Measurements from ENCODE around the gene RFC2. TPM values are rescaled to one million over a fixed set of nuclear protein-coding genes. Genes with fewer than 3 reads are reported as not detected.
"Not testable (repeated sequence)": the region's sequence is repeated elsewhere in the genome, so short reads cannot be mapped to it uniquely, and the experiment has no call there.

The RFC2 gene
- total RNA-seq, 1 donor from 2014 or later = 17.6 TPM

- DNase-seq (ENCODE audit: extremely low read depth, low read depth, low spot score) = no peak
Observed at GRCh38 chr7:74252893-74253292, 1.3 kb downstream of the RFC2 start.

- not testable (repeated sequence) for DNase-seq (ENCODE audit: extremely low read depth, low read depth, low spot score)
Observed at GRCh38 chr7:74249058-74249457, 5.1 kb downstream of the RFC2 start.

- DNase-seq (ENCODE audit: extremely low read depth, low read depth, low spot score) = no peak
Observed at GRCh38 chr7:74248156-74248555, 6.0 kb downstream of the RFC2 start.

GRCh38 chr7:74246497-74246896 is 7.7 kb downstream of the RFC2 start:
- DNase-seq (ENCODE audit: extremely low read depth, low read depth, low spot score) = no peak

GRCh38 chr7:74242122-74242443 is 12.1 kb downstream of the RFC2 start:
- no peak for DNase-seq (ENCODE audit: extremely low read depth, low read depth, low spot score)

GRCh38 chr7:74240482-74240881 is 13.7 kb downstream of the RFC2 start:
- DNase-seq (ENCODE audit: extremely low read depth, low read depth, low spot score) = no peak

- no peak for DNase-seq (ENCODE audit: extremely low read depth, low read depth, low spot score)
Observed at GRCh38 chr7:74236284-74236683, 17.9 kb downstream of the RFC2 start.

- DNase-seq (ENCODE audit: extremely low read depth, low read depth, low spot score) = no peak
Observed at GRCh38 chr7:74235518-74236268, 18.5 kb downstream of the RFC2 start.

GRCh38 chr7:74233655-74234285 is 20.4 kb downstream of the RFC2 start:
- no peak for DNase-seq (ENCODE audit: extremely low read depth, low read depth, low spot score)

- no peak for DNase-seq (ENCODE audit: extremely low read depth, low read depth, low spot score)
Observed at GRCh38 chr7:74231232-74231590, 23.0 kb downstream of the RFC2 start.

GRCh38 chr7:74230446-74231231 is 23.6 kb downstream of the RFC2 start:
- DNase-seq (ENCODE audit: extremely low read depth, low read depth, low spot score) = no peak

GRCh38 chr7:74228951-74229900 is 25.0 kb downstream of the RFC2 start:
- no peak for DNase-seq (ENCODE audit: extremely low read depth, low read depth, low spot score)

- DNase-seq (ENCODE audit: extremely low read depth, low read depth, low spot score) = no peak
Observed at GRCh38 chr7:74226633-74227032, 27.6 kb downstream of the RFC2 start.

GRCh38 chr7:74225400-74225799 is 28.8 kb downstream of the RFC2 start:
- no peak for DNase-seq (ENCODE audit: extremely low read depth, low read depth, low spot score)

- DNase-seq (ENCODE audit: extremely low read depth, low read depth, low spot score) = not testable (repeated sequence)
Observed at GRCh38 chr7:74224907-74225306, 29.3 kb downstream of the RFC2 start.

GRCh38 chr7:74224511-74224832 is 29.7 kb downstream of the RFC2 start:
- no peak for DNase-seq (ENCODE audit: extremely low read depth, low read depth, low spot score)

- DNase-seq (ENCODE audit: extremely low read depth, low read depth, low spot score) = no peak
Observed at GRCh38 chr7:74223711-74224510, 30.3 kb downstream of the RFC2 start.

GRCh38 chr7:74222851-74223710 is 31.1 kb downstream of the RFC2 start:
- no peak for DNase-seq (ENCODE audit: extremely low read depth, low read depth, low spot score)

- no peak for DNase-seq (ENCODE audit: extremely low read depth, low read depth, low spot score)
Observed at GRCh38 chr7:74221713-74222112, 32.5 kb downstream of the RFC2 start.
